WI38 (cell line): Measurements from ENCODE around the gene CD2AP.
A peak's percentile ranks its signal among the peaks of the same experiment; 100 is the strongest.

Experiments used
- H3K4me3 ChIP-seq: 2 replicates; pipeline ENCODE4 v1.5.1; 2011; ENCODE audit warnings: low read depth, mild to moderate bottlenecking, control low read depth, low read length
- TF ChIP-seq, protein P1 (sequence below): IDR thresholded peaks from 2 replicates; pipeline ENCODE4 v1.5.1; 2012; ENCODE audit warnings: low read depth, mild to moderate bottlenecking, control low read depth, low read length

CD2AP gene

DNA sequence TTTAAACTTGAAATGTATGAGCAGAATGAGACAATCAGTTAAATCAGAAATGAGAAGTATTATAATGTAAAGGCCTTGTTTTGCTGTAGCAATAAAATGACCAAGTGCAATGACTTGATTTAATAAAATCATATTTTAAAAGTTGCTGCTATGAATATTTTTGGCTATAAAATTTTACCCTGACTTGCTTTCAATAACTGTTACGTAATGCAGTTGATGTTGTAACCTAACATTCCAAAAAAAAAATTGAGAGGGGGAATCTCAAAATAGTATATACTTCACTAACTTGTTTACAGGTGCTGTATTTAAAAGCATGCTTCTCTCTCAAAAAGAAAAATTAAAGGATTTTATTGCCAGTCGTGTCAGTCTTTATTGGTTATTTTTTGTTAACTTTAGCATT lies 149.2 kb downstream of the CD2AP start:
- H3K4me3 ChIP-seq: no peak overlapping the region
- TF ChIP-seq, protein P1, sequence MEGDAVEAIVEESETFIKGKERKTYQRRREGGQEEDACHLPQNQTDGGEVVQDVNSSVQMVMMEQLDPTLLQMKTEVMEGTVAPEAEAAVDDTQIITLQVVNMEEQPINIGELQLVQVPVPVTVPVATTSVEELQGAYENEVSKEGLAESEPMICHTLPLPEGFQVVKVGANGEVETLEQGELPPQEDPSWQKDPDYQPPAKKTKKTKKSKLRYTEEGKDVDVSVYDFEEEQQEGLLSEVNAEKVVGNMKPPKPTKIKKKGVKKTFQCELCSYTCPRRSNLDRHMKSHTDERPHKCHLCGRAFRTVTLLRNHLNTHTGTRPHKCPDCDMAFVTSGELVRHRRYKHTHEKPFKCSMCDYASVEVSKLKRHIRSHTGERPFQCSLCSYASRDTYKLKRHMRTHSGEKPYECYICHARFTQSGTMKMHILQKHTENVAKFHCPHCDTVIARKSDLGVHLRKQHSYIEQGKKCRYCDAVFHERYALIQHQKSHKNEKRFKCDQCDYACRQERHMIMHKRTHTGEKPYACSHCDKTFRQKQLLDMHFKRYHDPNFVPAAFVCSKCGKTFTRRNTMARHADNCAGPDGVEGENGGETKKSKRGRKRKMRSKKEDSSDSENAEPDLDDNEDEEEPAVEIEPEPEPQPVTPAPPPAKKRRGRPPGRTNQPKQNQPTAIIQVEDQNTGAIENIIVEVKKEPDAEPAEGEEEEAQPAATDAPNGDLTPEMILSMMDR: no peak

DNA sequence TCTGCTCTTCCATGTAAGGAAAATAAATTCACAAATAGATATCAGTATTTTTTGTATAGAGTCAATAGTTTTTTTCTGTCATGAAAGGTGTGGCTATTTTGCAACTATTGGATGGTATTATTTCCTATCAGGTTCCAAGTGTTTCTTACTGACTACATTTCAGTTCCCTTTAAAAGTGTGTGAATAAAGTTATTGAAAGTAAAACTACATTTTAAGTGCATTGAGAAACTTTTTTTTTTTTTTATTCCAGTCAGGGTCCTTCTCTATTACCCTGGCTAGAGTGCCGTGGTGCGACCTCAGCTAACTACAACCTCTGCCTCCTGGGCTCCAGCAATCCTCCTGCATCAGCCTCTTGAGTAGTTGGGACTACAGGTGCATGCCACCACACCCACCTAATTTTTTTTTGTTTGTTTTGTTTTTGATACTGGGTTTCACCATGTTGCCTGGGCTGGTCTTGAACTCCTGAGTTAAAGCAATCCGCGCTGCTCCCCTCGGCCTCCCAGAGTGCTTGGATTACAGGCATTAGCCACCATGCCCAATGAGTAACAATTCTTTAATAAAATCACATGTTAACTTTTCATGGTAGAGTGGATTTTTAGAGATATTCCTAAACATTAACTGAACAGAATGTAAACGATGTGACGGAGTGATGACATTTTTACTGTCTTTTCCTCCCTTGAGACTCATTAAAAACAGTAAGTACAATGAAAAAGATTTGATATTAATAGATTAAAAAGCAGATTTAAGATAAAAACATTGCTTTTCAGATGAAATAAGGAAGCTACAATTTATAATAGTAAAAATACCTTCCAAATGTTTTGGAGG lies 151.1 kb downstream of the CD2AP start:
- H3K4me3 ChIP-seq: no peak overlapping the region
- TF ChIP-seq, protein P1: no peak

DNA sequence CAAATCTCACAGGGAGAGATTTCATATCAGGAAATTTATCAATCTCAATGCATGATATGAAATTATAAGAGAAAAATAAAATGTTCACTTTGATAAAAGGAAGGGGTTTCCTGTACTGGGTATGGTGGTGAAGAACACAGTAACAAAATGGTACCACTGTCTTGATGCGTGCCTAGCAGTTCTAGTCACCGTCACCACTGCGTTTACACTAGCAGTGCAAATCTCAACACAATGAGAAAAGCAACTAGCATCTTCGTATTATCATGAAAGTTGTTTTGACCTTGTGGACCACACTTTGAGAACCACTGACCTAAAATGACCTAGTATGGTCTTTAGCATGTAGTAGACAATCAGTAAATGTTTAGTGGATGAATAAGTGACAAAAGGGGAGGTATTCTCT lies 152.4 kb downstream of the CD2AP start:
- TF ChIP-seq, protein P1: no peak
- H3K4me3 ChIP-seq: no peak overlapping the region

DNA sequence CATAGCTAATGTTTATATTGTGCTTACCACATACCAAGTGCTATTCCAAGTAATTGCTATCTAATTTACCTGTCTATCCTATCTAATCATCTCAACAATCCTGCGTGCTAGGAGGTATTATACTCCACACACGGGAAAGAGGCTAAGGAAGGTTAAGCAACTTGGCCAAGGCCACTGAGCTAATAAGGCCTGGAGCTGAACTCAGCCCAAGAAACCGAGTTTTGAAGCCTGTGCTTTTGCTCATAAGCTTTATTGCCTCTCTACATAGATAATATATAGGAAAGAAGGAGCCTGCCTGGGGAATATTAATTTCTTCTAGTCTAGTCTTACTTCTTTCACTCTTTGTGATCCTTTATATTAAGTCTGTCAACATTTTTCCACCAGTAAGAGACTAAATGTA lies 153.0 kb downstream of the CD2AP start:
- H3K4me3 ChIP-seq: no peak overlapping the region
- TF ChIP-seq, protein P1: no peak

DNA sequence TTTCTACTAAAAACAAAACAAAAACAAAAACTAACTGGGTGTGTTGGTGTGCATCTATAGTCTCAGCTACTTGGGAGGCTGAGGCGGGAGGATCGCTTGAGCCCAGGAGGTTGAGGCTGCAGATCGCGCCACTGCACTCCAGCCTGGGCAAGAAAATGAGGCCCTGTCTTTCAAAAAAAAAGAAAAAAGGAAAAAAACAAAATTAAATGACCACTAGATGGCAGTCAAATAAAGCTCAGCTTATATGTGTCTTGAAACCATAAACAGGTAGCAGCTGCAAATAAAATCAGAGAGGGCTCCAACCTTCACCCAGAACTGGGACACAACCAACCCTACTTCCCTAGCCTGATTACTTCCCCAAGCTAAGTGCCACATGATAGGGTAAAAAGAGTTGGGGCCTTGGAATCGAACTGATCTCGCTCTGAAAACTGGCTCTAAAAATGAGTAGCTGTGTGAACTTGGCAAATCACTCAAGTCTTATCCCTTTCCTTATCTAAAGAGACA lies 153.7 kb downstream of the CD2AP start:
- TF ChIP-seq, protein P1: 0 out of 2 replicates have a peak, but pooled peaks have one; percentile 2
- H3K4me3 ChIP-seq: no peak overlapping the region

DNA sequence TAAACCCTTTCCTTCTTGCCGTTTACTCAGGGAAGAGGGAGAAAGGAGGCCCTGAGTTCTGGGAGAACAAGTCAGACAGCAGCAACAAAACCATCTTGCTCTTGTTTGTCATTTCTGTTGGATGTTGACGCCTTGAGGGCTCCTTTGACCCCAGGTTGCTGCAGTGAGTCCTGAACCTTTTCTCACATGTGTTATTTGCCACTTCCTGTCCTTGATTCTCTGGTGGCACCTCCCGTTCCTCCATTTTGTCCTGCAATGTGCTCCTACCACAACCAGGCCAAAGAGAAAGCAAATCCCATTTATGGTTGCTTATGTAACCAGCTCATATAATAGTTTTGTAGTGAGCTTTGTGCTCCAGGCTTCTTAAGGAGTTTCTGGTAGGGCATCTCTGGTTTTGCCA lies 154.2 kb downstream of the CD2AP start:
- no peak overlapping the region for H3K4me3 ChIP-seq
- TF ChIP-seq, protein P1: no peak

DNA sequence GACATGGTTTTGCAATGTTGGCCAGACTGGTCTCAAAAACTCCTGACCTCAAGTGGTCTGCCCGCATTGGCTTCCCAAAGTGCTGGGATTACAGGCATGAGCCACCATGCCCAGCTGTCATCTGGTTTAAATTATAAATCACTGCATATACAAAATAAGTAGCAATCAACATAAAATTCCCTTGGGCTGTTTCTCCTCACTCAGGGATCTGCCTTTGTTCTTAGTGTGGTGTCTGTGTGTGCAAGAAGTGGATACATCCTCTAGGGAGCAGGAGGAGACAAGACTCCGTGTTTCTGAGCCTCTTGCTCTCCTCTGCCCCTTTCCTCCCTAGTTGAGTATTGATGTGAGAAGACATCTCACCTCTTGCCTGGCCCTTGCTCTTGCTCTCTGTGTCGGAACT lies 155.6 kb downstream of the CD2AP start:
- H3K4me3 ChIP-seq: no peak overlapping the region
- TF ChIP-seq, protein P1: no peak
